ENCODE measurements around the gene FLACC1. TPM values are rescaled to one million over a fixed set of nuclear protein-coding genes. Genes with fewer than 3 reads are reported as not detected.

FLACC1 gene
- total and polyA plus RNA-seq, 2 of the 8 experiments (the other 6 are each of a cell fraction or from before 2014, with no cell fraction given): 0.58 TPM; not detected in 1

- Histone ChIP-seq H3K79me2 (ENCODE audit: control insufficient read depth in 1 of 2, insufficient read depth in 2 of 2, low read length in 2 of 2) (no peaks in the 10 kb centered on the region), H3K79me1 (ENCODE audit: low read depth, low read length) (no peaks in the 10 kb centered on the region), H3K4me3 (ENCODE audit: extremely low read depth in 1 of 4, insufficient read depth in 2 of 4, low read depth in 3 of 4, low read length in 4 of 4) (no peak overlapping the region), H3K9ac (replicated peaks in 1 of 4; ENCODE audit: extremely low read depth in 1 of 4, low read depth in 3 of 4, low read length in 3 of 4) (no peak overlapping the region), H2BK120ac (replicated peaks; ENCODE audit: low read depth, low read length) (no peak overlapping the region), H2BK15ac (ENCODE audit: low read length) (no peak overlapping the region), H2AK5ac (ENCODE audit: low read depth, low read length) (no peak overlapping the region), H3K4me1 (replicated peaks in 1 of 4; ENCODE audit: control insufficient read depth in 3 of 4, insufficient read depth in 4 of 4, low read length in 3 of 4) (no peaks in the 10 kb centered on the region), H2BK20ac (ENCODE audit: low read length) (no peak overlapping the region), H3K18ac (ENCODE audit: extremely low read depth, low read length) (no peak overlapping the region), H3K14ac (ENCODE audit: insufficient read length) (no peak overlapping the region), H3K23me2 (ENCODE audit: low read depth, low read length) (no peaks in the 10 kb centered on the region), H4K8ac (ENCODE audit: extremely low read depth, insufficient read depth, low read length) (no peak overlapping the region), H2BK5ac (ENCODE audit: low read depth, low read length) (no peak overlapping the region), H3K36me3 (ENCODE audit: control insufficient read depth in 2 of 4, insufficient read depth in 4 of 4, low read length in 3 of 4) (no peaks in the 10 kb centered on the region; a peak in 1 of 8 replicates), H3K23ac (ENCODE audit: insufficient read length) (no peak overlapping the region), H4K20me1 (replicated peaks in 1 of 2; ENCODE audit: control insufficient read depth in 1 of 2, insufficient read depth in 2 of 2, low read length in 2 of 2) (no peaks in the 10 kb centered on the region), H3K4ac (replicated peaks; ENCODE audit: insufficient read length, low read depth, low read length) (no peak overlapping the region), H2BK12ac (ENCODE audit: low read depth, low read length) (no peak overlapping the region), H3K4me2 (ENCODE audit: insufficient read depth in 1 of 2, low read depth in 2 of 2, low read length in 2 of 2) (no peak overlapping the region), H3K27ac (ENCODE audit: low read depth, low read length) (no peak overlapping the region), H2AFZ (ENCODE audit: low read length) (0 out of 2 replicates have a peak overlapping the region, but pooled peaks have one; percentile 19), H3K56ac (replicated peaks; ENCODE audit: insufficient read length, low read depth, low read length) (no peak overlapping the region), H4K91ac (replicated peaks; ENCODE audit: insufficient read length, low read length) (no peak overlapping the region), H3K9me3 (ENCODE audit: insufficient read depth in 2 of 2, low read depth in 1 of 2, low read length in 1 of 2) (no peaks in the 10 kb centered on the region), H3K27me3 (replicated peaks in 1 of 4; ENCODE audit: control insufficient read depth in 3 of 4, extremely low read depth in 1 of 4, insufficient read depth in 3 of 4, low read length in 3 of 4) (no peaks in the 10 kb centered on the region), H4K5ac (ENCODE audit: insufficient read length, low read depth, low read length) (no peak overlapping the region)
- no peak for TF ChIP-seq HDAC2 (IDR thresholded peaks at IDR 0.05; ENCODE audit: borderline replicate concordance in 1 of 2, low read depth in 2 of 2, low read length in 2 of 2)
- TF ChIP-seq CTBP2 (IDR thresholded peaks at IDR 0.05; ENCODE audit: borderline replicate concordance, insufficient read depth, insufficient read length, low read length): no peak
- no peak for TF ChIP-seq GABPA (IDR thresholded peaks at IDR 0.05; ENCODE audit: borderline replicate concordance, insufficient read depth, low read length)
- TF ChIP-seq RNF2 (IDR thresholded peaks at IDR 0.05; ENCODE audit: borderline replicate concordance, low read depth, low read length, missing control alignments, poor library complexity, severe bottlenecking): no peak
- TF ChIP-seq CHD1 (IDR thresholded peaks at IDR 0.05; ENCODE audit: low read depth, low read length): no peak
- no peak for TF ChIP-seq GTF2F1 (IDR thresholded peaks at IDR 0.05; ENCODE audit: borderline replicate concordance, low read depth, low read length)
- TF ChIP-seq TAF1 (IDR thresholded peaks at IDR 0.05; ENCODE audit: low read depth, low read length): no peak
- no peak for TF ChIP-seq TBP (IDR thresholded peaks at IDR 0.05; ENCODE audit: low read depth, low read length)
- TF ChIP-seq FOSL1 (IDR thresholded peaks at IDR 0.05; ENCODE audit: insufficient read depth, low read depth, low read length): no peak
- TF ChIP-seq SAP30 (IDR thresholded peaks at IDR 0.05; ENCODE audit: insufficient read depth, insufficient replicate concordance, low read length): no peak
- POLR2A ChIA-PET (ENCODE audit: partially characterized antibody): no interaction called here
- WGBS, 2 experiments (ENCODE audit: extremely low coverage in 1 of 2, insufficient coverage in 1 of 2, insufficient read length in 1 of 2, insufficient replicate concordance in 2 of 2, low coverage in 1 of 2, low lambda C conversion rate in 2 of 2, missing lambda C conversion rate in 1 of 2): 93% methylated on average over 6 of the region's 6 CpGs; no CpG with 5 or more reads in 1 of the 2 experiments
- FAIRE-seq: no peak
- CTCF ChIA-PET (ENCODE audit: partially characterized antibody): interaction anchor here (0.5 to 3.8 kb wide), 20 partner anchors 8 to 213 kb away, joined by 3 to 21 read pairs (median 4); partner anchors contain the start of gene CASP8
- DNase-seq (ENCODE audit: low read depth in 1 of 2, low spot score in 2 of 2): no peak
Observed at GRCh38 chr2:201276511-201276910, 80.6 kb downstream of the FLACC1 start.

Data from H1 (cell line).